WERI-Rb-1 (cell line): ENCODE measurements around the gene IGF1R.

Experiments
- DNase-seq: peaks from one replicate; pipeline ENCODE4 v3.0.0-alpha.2; 2020
- H3K27ac ChIP-seq: fragments of 250-450 bp; sonication (Bioruptor Pico); 2 replicates; pipeline ENCODE4 v1.5.1; 2020; ENCODE audit warnings: mild to moderate bottlenecking, moderate library complexity
- H3K27me3 ChIP-seq: fragments of 250-450 bp; sonication (Bioruptor Pico); 2 replicates; pipeline ENCODE4 v1.5.1; 2021; ENCODE audit warnings: mild to moderate bottlenecking, low read depth, moderate library complexity; ENCODE audit not compliant: insufficient read depth, severe bottlenecking
- H3K36me3 ChIP-seq: fragments of 250-450 bp; sonication (Bioruptor Pico); 2 replicates; pipeline ENCODE4 v1.5.1; 2020; ENCODE audit warnings: mild to moderate bottlenecking, moderate library complexity
- H3K4me3 ChIP-seq: 2 replicates; pipeline ENCODE4 v1.5.1; 2011; ENCODE audit warnings: low read depth, mild to moderate bottlenecking, control low read depth, low read length
- H3K9me3 ChIP-seq: fragments of 250-450 bp; sonication (Bioruptor Pico); 2 replicates; pipeline ENCODE4 v1.5.1; 2021; ENCODE audit warnings: mild to moderate bottlenecking, moderate library complexity; ENCODE audit not compliant: severe bottlenecking
- TF ChIP-seq, protein P1 (sequence below): IDR thresholded peaks from 2 replicates; pipeline ENCODE4 v1.5.1; 2011; ENCODE audit warnings: low read depth, mild to moderate bottlenecking, control low read depth, inconsistent platforms, low read length

IGF1R gene

DNA sequence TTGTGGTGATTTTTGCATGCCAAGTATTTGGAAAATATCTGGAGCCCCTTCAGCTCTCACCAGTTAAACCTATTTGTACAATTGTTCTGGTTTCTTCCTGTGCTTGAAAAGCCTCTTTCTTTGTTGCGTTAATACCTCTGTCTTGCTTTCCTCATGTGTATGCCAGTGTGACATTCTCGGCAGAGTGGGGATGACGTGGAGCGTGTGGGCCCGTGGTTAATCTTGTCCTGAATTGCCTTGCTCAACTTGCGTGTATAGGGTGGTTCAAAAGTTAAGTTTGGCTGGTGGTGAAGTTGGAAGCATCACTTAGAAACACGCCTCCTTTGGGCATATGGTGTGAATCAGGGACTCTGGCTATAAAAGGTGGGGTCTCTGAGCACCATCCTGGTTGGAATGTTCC is 67.1 kb downstream of the IGF1R start:
- Histone ChIP-seq H3K9me3 (peaks cover 2% of the 10 kb centered on the region), H3K36me3 (peaks cover 8% of the 10 kb centered on the region), H3K4me3 (no peak overlapping the region), H3K27me3 (no peaks in the 10 kb centered on the region), H3K27ac (no peak overlapping the region)
- no peak for DNase-seq
- TF ChIP-seq, protein P1, sequence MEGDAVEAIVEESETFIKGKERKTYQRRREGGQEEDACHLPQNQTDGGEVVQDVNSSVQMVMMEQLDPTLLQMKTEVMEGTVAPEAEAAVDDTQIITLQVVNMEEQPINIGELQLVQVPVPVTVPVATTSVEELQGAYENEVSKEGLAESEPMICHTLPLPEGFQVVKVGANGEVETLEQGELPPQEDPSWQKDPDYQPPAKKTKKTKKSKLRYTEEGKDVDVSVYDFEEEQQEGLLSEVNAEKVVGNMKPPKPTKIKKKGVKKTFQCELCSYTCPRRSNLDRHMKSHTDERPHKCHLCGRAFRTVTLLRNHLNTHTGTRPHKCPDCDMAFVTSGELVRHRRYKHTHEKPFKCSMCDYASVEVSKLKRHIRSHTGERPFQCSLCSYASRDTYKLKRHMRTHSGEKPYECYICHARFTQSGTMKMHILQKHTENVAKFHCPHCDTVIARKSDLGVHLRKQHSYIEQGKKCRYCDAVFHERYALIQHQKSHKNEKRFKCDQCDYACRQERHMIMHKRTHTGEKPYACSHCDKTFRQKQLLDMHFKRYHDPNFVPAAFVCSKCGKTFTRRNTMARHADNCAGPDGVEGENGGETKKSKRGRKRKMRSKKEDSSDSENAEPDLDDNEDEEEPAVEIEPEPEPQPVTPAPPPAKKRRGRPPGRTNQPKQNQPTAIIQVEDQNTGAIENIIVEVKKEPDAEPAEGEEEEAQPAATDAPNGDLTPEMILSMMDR = no peak

DNA sequence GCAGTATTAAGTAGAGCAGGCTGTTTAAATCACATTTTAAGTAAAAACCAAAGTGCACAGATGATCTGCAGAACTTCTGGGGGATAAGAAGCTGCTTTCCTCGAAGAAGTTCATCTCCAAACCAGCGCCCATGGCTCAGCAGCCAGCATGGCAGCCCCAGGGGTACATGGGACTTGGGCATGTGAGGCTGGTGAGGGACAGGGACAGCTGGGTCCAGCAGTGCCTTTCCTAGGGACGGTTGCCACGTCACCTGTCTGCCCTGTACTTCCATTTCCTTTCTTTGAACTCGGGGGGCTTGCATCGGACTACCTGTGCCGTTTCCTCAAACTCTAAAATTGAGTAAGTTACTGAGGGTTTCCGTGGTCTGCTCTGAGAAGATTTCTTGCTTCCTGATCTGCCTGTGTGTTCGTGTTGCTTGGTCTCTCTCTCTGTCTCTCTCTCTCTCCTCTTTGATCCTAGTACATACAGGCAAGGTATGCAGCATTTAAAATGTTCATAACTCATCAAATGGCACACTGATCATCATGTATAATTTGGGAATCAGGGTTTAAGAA is 67.6 kb downstream of the IGF1R start:
- Histone ChIP-seq H3K4me3 (no peak overlapping the region), H3K27ac (no peak overlapping the region), H3K27me3 (no peaks in the 10 kb centered on the region), H3K36me3 (peaks cover 8% of the 10 kb centered on the region), H3K9me3 (peaks cover 2% of the 10 kb centered on the region)
- TF ChIP-seq, protein P1 = no peak
- DNase-seq = no peak

DNA sequence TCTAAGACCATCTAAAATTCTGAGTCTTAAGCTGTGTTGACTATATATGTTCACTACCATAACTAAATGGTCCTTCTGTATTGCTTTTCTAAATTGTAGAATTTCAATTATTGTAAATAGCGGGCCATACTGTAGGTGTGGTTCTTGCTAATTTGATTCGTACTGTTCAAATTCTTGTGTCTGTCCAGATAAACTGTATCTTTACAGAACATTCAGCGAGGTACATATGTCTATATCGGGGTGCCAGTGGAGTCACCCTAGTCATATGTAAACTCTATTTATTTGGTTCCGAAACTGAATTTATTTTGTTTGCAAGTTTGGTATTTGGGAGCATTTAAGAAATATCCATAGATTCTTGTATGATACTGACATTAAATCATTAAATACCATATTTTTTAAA is 69.0 kb downstream of the IGF1R start:
- H3K27ac ChIP-seq = no peak overlapping the region
- H3K4me3 ChIP-seq = no peak overlapping the region
- H3K9me3 ChIP-seq = no peaks in the 10 kb centered on the region
- no peaks in the 10 kb centered on the region for H3K27me3 ChIP-seq
- no peak for DNase-seq
- TF ChIP-seq, protein P1 = no peak
- no peaks in the 10 kb centered on the region for H3K36me3 ChIP-seq

DNA sequence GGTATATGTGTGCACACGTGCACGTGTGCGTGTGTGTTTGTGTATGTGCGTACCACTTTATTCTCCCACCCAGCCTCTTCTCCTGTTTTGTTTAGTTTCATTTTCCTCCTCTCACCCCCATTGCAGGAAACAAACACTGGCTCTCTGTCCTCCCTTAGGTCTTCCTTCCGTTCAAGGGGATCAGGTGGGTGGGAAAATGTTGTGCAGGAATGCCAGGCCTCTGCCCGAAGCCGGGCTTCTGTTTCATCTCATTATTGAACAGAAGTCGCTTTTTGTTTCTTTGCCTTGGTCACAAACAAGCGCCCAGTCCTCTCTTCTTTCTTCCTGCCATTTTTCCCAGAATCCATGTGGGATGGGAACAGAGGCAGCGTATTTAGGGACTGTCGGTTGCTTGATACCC is 69.6 kb downstream of the IGF1R start:
- Histone ChIP-seq H3K9me3 (no peaks in the 10 kb centered on the region), H3K27ac (no peak overlapping the region), H3K4me3 (no peak overlapping the region), H3K27me3 (no peaks in the 10 kb centered on the region), H3K36me3 (no peaks in the 10 kb centered on the region)
- DNase-seq = no peak
- TF ChIP-seq, protein P1 = no peak

DNA sequence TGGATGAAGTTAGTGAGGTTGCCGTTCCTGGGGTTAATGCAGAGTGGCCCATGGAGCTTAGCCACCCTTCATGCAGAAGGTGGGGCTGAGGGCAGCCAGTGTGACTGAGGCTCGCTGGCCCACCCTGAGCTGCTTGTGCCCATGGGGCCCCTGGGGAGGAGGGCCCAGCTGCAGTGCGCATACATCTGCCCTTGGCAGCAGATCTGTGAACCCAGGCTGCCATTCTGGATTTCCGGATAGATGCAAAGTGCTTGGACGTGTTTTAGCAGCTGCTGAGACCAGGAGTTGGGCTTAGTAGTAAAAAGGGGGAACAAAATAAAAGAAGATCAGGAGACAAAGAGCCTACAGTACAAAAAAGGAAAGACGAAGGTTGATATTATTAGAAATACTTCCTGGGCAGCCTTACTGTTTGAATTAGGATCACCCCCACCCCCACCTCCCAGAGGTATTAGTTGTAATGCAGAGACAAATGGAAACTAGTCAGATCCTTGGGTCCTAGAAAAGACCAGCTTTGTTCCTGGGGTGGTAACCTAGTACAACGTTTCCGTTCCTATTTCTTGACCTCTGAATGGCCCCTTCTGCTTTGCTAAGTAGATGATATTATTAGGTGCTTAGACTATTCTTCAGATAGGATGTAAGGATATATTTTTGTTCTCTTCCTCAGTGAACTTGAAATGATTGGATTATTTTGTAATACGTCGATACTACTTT is 70.2 kb downstream of the IGF1R start:
- no peak overlapping the region for H3K4me3 ChIP-seq
- DNase-seq = no peak

More for the DNA sequence above, 70.2 kb downstream of the IGF1R start:
- no peaks in the 10 kb centered on the region for H3K9me3 ChIP-seq
- H3K36me3 ChIP-seq = no peaks in the 10 kb centered on the region
- TF ChIP-seq, protein P1 = no peak
- H3K27ac ChIP-seq = no peak overlapping the region
- H3K27me3 ChIP-seq = no peaks in the 10 kb centered on the region
